ENCODE measurements around the gene EPN2.

The EPN2 gene

GRCh38 chr17:19361326-19361725 is 124.2 kb downstream of the EPN2 start:
- no peak for DNase-seq (ENCODE audit: extremely low read depth in 1 of 2, low read depth in 1 of 2)

- no peak for DNase-seq (ENCODE audit: extremely low read depth in 1 of 2, low read depth in 1 of 2)
Observed at GRCh38 chr17:19361944-19362276, 124.7 kb downstream of the EPN2 start.

DNA sequence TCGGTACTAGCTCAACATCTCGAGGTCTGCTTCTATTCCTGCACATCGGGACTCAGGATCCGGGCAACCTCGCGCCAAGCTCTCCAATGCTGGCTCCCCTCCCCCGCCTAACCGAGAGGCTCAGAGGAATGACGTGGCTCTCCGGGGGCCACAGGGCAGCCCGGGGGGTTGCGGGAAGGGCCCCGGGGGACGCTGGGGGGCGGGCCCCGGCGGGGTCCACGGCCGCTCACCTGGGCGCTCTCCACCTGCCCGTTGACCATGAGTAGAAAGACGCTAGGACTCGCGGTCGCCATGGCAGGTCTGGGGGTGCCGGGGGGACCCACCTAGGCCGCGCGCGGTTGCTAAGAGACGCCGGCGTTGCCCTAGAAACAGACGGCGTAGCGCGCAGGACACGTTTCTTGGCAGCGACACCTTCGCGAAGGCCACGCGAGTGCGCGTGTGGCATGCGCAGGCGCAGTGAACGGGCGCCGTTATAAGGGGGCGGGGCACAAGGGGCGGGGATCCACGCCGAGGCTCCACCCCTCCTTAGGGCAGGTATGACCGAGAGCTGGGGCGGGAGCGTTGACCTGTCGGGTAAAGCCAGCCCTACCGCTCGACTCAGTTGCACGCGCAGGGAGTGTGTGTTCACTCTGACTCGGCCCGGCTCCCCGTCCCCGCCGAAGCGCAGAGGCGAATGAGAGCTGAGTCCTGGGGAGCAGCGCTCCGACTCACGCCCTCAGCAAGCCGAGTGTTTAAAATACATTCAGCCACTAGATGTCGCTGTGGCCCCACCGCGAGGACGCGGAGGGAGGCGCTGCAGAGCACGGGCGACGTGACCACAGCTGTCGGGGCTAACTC is 125.3 kb downstream of the EPN2 start, which contains the start of gene B9D1:
TSS of gene B9D1 (minus strand) at position 447 of the 837 bp plus-strand sequence. CDS start at position 293, 154 bp downstream.
- peak; percentile 71 to 91 for DNase-seq (ENCODE audit: extremely low read depth in 1 of 2, low read depth in 1 of 2)

DNA sequence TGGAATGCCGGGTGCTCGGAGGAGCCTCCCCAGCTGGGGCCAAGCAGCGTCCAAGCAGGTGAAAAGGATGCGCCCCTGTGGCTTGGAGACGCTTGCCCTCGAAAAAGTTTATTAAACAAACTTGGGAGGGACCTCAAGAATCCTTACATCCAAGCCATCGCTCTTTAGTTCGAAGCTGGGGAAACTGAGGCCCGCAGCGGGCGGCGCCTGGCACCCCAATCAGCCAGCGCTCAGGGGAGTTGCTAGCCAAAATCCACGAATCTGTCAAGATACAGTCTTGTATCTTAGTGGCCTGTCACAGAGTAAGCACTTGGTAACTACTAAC is 125.9 kb downstream of the EPN2 start:
- DNase-seq (ENCODE audit: extremely low read depth in 1 of 2, low read depth in 1 of 2), result no peak

GRCh38 chr17:19363460-19364035 is 126.4 kb downstream of the EPN2 start:
- no peak for DNase-seq (ENCODE audit: extremely low read depth in 1 of 2, low read depth in 1 of 2)

GRCh38 chr17:19364699-19365498 is 127.7 kb downstream of the EPN2 start:
- DNase-seq (ENCODE audit: extremely low read depth in 1 of 2, low read depth in 1 of 2), result no peak

DNA sequence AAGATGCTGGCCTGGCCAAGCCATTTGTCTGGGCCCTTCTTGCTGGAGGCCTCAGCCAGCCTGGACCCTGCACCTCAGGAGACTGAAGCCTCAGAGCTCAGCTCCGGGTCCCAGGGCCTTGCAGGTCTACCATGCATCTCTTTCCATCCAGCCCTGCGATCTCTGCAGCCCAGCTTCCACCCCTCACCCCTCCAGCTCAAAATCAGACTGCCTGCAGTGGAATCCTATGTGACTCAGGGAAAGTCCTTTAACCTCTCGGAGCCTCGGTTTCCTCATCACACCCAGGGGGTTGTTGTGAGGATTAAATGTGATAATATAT is 128.3 kb downstream of the EPN2 start:
- no peak for DNase-seq (ENCODE audit: extremely low read depth in 1 of 2, low read depth in 1 of 2)

DNA sequence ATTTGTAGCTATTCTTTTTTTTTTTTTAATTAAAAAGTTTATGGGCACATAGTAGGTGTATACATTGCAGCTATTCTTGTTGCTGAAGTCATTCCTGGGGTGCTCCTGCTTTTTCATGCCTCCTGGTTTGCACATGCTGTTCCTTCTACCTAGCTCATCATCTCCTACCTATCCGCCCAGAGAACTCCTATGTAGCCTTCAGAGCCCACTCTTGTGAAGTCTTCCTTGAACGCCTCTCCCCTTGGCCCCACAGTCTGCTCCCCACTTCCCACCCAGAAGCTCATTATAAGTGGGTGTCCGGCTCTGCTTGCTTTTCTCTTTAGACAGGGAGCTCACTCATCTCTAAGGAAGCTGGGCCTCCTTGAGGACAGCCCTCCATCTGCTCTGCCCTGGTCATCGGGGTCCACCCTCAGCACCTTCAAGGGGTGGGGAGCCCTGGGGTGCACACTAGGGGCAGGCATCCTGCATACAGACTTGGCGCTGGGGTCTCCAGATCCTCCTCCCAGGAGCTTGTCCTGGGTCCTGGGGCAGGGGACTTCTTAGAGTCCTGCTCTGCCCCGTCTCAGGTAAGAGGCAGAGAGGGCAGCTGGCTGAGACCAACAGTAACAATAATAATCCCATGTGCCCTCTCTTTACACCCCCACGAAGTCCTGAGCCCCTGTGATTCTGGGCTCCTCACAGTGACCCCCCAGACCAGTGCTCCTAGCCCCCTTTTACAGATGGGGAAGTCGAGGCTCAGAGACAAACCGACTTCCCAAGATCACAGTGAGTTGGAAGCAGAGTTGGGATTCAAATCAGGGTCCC is 128.9 kb downstream of the EPN2 start:
- no peak for DNase-seq (ENCODE audit: extremely low read depth in 1 of 2, low read depth in 1 of 2)

GRCh38 chr17:19366637-19366972 is 129.4 kb downstream of the EPN2 start:
- no peak for DNase-seq (ENCODE audit: extremely low read depth in 1 of 2, low read depth in 1 of 2)

DNA sequence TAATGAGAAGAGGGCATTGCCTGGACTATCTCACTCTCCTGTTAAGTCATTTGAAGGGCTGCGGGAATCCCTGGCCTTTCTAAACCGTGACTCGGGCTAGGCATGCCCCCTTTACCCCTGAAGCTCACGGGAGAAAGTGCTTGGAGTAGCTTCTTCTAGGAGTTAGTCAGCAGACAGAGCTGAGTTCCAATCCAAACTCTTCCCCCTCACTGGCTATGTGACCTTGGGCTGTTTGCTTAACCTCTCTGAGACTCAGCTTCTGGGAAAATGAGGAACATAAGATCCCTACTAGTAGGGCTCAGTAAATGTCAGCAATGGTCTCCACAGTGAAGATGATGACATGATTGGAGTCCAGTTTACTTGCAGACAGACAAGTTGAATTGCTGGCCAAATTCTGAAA is 131.1 kb downstream of the EPN2 start:
- no peak for DNase-seq (ENCODE audit: extremely low read depth in 1 of 2, low read depth in 1 of 2)

DNA sequence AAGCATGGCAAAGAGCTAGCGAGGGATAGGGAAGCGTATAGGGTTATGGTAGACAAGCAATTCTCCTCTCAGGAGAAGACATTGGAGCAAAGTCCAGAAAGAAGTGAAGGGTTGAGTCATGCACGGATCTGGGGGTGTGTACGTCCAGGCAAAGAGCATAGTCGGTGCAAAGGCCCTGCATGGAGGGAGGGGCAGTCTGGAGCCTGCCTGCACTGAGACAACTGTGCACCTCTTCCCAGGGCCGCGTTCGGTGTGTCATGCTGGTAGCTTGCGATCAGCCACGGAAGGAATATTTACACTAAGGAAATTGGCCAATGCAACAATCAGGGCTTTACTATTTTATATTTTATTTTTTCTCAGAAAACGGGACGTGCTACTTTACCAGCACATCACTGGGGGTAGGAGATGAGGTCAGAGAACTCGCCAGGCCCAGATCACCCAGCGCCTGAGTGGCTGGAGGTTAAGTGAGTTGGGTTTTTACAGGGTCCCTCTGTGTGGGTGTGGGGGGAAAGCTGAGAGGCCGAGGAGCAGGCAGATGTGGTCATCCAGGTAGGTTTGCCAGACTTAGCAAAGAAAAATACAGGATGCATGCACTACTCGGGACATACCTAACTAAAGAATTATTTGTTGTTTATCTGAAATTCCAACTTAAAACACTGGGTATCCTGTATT is 132.1 kb downstream of the EPN2 start:
- no peak for DNase-seq (ENCODE audit: extremely low read depth in 1 of 2, low read depth in 1 of 2)

DNA sequence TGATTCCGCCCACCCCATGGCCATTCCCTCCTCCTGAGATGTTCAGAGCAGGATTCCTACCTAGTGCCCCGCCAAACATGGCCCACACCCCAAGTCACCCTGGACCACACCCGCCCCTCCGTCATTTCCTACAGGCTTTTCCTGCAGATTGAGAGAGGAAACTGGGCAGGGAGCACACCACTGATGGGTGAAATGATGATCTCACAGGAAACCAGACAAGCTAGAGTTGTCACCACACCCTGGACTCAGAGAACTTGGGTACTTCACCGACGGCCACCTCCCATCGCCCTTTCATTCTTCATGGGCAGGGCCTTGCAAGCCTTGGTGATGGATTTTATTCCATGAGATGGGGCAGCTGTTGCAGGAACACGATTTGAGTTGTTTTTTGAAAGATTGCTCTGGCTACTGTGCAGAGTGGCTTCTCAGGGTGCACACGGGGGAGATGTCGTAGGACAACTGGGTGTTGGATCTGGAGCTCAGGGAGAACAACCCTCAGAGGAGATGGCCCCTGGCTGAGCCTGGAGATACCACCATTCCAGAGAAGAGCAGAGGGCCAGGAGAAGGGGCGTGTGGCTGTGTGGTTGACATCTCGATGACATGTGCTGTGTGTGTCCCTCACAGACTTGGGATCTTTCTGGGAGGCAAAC is 132.8 kb downstream of the EPN2 start:
- DNase-seq (ENCODE audit: extremely low read depth in 1 of 2, low read depth in 1 of 2), result no peak

- DNase-seq (ENCODE audit: extremely low read depth in 1 of 2, low read depth in 1 of 2), result no peak
Observed at GRCh38 chr17:19370493-19370960, 133.4 kb downstream of the EPN2 start.

GRCh38 chr17:19371259-19372010 is 134.3 kb downstream of the EPN2 start:
- DNase-seq (ENCODE audit: extremely low read depth in 1 of 2, low read depth in 1 of 2), result no peak

DNA sequence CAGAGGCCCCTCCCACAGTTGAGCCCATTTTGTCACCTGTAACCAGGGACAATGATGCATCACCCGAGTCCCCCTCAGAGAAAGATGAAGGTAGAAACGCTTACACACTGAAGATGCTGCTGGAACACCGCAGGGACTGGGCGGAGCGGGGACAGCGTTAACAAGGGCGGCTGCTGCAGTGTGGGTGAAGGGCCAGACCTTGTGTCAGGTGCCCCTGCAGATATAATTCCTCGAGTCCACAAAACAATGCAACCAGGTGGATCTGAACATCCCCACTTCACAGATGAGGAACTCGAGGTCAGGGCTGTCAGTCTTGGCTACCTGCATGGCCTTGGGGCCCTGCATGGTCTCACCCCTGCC is 134.8 kb downstream of the EPN2 start:
- DNase-seq (ENCODE audit: extremely low read depth in 1 of 2, low read depth in 1 of 2), result no peak

GRCh38 chr17:19372439-19372838 is 135.3 kb downstream of the EPN2 start:
- DNase-seq (ENCODE audit: extremely low read depth in 1 of 2, low read depth in 1 of 2), result no peak

DNA sequence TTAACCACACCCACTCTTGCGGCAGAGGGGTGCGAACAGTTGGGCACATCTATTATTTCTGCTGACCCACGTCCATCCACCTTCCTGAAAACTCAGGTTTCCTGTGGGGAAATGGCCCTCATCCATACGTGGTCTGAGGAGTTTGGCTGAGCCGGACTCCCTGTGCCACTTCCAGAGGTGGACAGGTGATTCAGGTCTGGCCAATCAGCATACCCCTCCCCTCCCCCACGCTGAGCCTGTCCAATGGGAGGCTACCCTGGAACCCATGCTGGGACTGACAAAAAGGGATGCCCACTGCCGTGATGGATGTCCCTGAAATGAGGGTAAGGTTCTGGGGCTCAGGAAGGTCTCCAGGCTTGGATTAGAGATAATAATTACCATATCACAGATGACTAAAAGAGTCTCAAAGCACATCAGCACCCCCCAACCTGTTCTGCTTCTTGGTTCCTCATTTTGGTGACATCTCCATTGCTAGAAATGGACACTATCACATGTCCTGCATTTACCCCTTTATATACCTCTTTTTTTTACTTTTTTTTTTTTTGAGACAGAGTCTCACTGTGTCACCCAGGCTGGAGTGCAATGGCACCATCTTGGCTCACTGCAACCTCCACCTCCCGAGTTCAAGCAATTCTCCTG is 135.8 kb downstream of the EPN2 start:
- DNase-seq (ENCODE audit: extremely low read depth in 1 of 2, low read depth in 1 of 2), result no peak

- DNase-seq (ENCODE audit: extremely low read depth in 1 of 2, low read depth in 1 of 2), result no peak
Observed at GRCh38 chr17:19374136-19374535, 137.0 kb downstream of the EPN2 start.

GRCh38 chr17:19375732-19376131 is 138.6 kb downstream of the EPN2 start:
- DNase-seq (ENCODE audit: extremely low read depth in 1 of 2, low read depth in 1 of 2), result no peak
